Measurements from ENCODE around the gene COL4A1.

Gene COL4A1

GRCh38 chr13:110306960-110307766 is at the start of gene COL4A1, which contains the start of gene COL4A2:
TSS of gene COL4A1 (minus strand) at chr13:110307157. CDS start at chr13:110307027, 130 bp downstream.
TSS of gene COL4A2 (plus strand) at chr13:110307284. CDS start at chr13:110307904, 620 bp downstream.
- ATAC-seq = no peak

GRCh38 chr13:110356362-110356761 is 49.4 kb upstream of the COL4A1 start:
- ATAC-seq = no peak

GRCh38 chr13:110354715-110355473 is 47.9 kb upstream of the COL4A1 start:
- ATAC-seq = peak; percentile 25 to 36

GRCh38 chr13:110354123-110354627 is 47.2 kb upstream of the COL4A1 start:
- no peak for ATAC-seq

GRCh38 chr13:110353339-110353977 is 46.5 kb upstream of the COL4A1 start:
- no peak for ATAC-seq

- no peak for ATAC-seq
Observed at GRCh38 chr13:110352735-110353134, 45.8 kb upstream of the COL4A1 start.

- ATAC-seq = no peak
Observed at GRCh38 chr13:110351636-110352420, 44.9 kb upstream of the COL4A1 start.

- no peak for ATAC-seq
Observed at GRCh38 chr13:110350509-110350908, 43.6 kb upstream of the COL4A1 start.

GRCh38 chr13:110350049-110350448 is 43.1 kb upstream of the COL4A1 start:
- no peak for ATAC-seq

- no peak for ATAC-seq
Observed at GRCh38 chr13:110349239-110349638, 42.3 kb upstream of the COL4A1 start.

GRCh38 chr13:110348309-110349105 is 41.5 kb upstream of the COL4A1 start:
- ATAC-seq = no peak

GRCh38 chr13:110347535-110348308 is 40.8 kb upstream of the COL4A1 start:
- no peak for ATAC-seq

- ATAC-seq = no peak
Observed at GRCh38 chr13:110347088-110347487, 40.1 kb upstream of the COL4A1 start.

GRCh38 chr13:110346661-110347067 is 39.7 kb upstream of the COL4A1 start:
- ATAC-seq = no peak

GRCh38 chr13:110345701-110346100 is 38.7 kb upstream of the COL4A1 start:
- no peak for ATAC-seq

- ATAC-seq = no peak
Observed at GRCh38 chr13:110345266-110345665, 38.3 kb upstream of the COL4A1 start.

- no peak for ATAC-seq
Observed at GRCh38 chr13:110344320-110344719, 37.4 kb upstream of the COL4A1 start.

GRCh38 chr13:110343241-110343865 is 36.4 kb upstream of the COL4A1 start:
- no peak for ATAC-seq

GRCh38 chr13:110342474-110342873 is 35.5 kb upstream of the COL4A1 start:
- ATAC-seq = no peak
